ENCODE data around the gene PPP3CB.

Gene PPP3CB

GRCh38 chr10:73478636-73479035, 17.2 kb downstream of the PPP3CB start:
- no peak for DNase-seq

GRCh38 chr10:73471226-73471625, 24.6 kb downstream of the PPP3CB start:
- no peak for DNase-seq

- DNase-seq: no peak
Observed at GRCh38 chr10:73469579-73469978, 26.2 kb downstream of the PPP3CB start.

- no peak for DNase-seq
Observed at GRCh38 chr10:73467206-73467605, 28.6 kb downstream of the PPP3CB start.

- no peak for DNase-seq
Observed at GRCh38 chr10:73465978-73466726, 29.7 kb downstream of the PPP3CB start.

GRCh38 chr10:73460897-73461296, 34.9 kb downstream of the PPP3CB start:
- DNase-seq: no peak

GRCh38 chr10:73459683-73460314, 36.0 kb downstream of the PPP3CB start:
- DNase-seq: no peak

GRCh38 chr10:73456187-73456890, 39.5 kb downstream of the PPP3CB start:
- DNase-seq: no peak

GRCh38 chr10:73449113-73449512, 46.7 kb downstream of the PPP3CB start:
- DNase-seq: no peak

GRCh38 chr10:73448384-73448783, 47.4 kb downstream of the PPP3CB start:
- DNase-seq: no peak

- DNase-seq: no peak
Observed at GRCh38 chr10:73446926-73447325, 48.9 kb downstream of the PPP3CB start.

GRCh38 chr10:73444457-73444856, 51.4 kb downstream of the PPP3CB start:
- DNase-seq: no peak

- DNase-seq: no peak
Observed at GRCh38 chr10:73439605-73440312, 56.1 kb downstream of the PPP3CB start.

GRCh38 chr10:73439055-73439454, 56.8 kb downstream of the PPP3CB start:
- no peak for DNase-seq

GRCh38 chr10:73433538-73433867, 62.3 kb downstream of the PPP3CB start, which contains the start of gene MSS51:
TSS of gene MSS51 (minus strand) at chr10:73433561. CDS start at chr10:73428284, 5,277 bp downstream.
- no peak for DNase-seq

GRCh38 chr10:73432646-73433537, 62.9 kb downstream of the PPP3CB start:
- DNase-seq: no peak

GRCh38 chr10:73426318-73426717, 69.5 kb downstream of the PPP3CB start:
- no peak for DNase-seq

GRCh38 chr10:73424478-73424877, 71.3 kb downstream of the PPP3CB start:
- no peak for DNase-seq

GRCh38 chr10:73423309-73423708, 72.5 kb downstream of the PPP3CB start:
- no peak for DNase-seq

- DNase-seq: no peak
Observed at GRCh38 chr10:73416571-73416970, 79.3 kb downstream of the PPP3CB start.

GRCh38 chr10:73414230-73414945, 81.4 kb downstream of the PPP3CB start:
- DNase-seq: no peak
